Renal cortex interstitium (tissue), 11 donors: ENCODE data around the gene NECAB3. TPM values are rescaled to one million over a fixed set of nuclear protein-coding genes. Genes with fewer than 3 reads are reported as not detected.
"Not testable (repeated sequence)": the region's sequence is repeated elsewhere in the genome, so short reads cannot be mapped to it uniquely, and the experiment has no call there.

Experiments used
- DNase-seq, 11 donors: peaks; one replicate each; pipeline ENCODE4 v3.0.0-alpha.2; 2013; ENCODE audit warnings: low read depth in 9 of 11, low spot score in 4 of 11; ENCODE audit errors: extremely low read depth in 1 of 11
- polyA plus RNA-seq, 3 donors: library from polyadenylated mRNA; unstranded; fragments of 120-200 nt; gene quantifications; one replicate each; pipeline ENCODE4 v1.2.1, GENCODE V29; 2013; ENCODE audit not compliant: insufficient read length in 3 of 3

The NECAB3 gene
- polyA plus RNA-seq, 3 donors, result 14.1 to 19.2 (median 18.6) TPM

- DNase-seq, result no peak
These were observed 27.6 kb upstream of the NECAB3 start for GRCh38 chr20:33701629-33702450.

- DNase-seq, result not testable (repeated sequence)
These were observed 26.6 kb upstream of the NECAB3 start for GRCh38 chr20:33700696-33701441.

- not testable (repeated sequence) for DNase-seq
These were observed 24.7 kb upstream of the NECAB3 start for GRCh38 chr20:33698966-33699365.

- no peak for DNase-seq
These were observed 22.9 kb upstream of the NECAB3 start for GRCh38 chr20:33697129-33697528.

GRCh38 chr20:33696448-33696847, 22.2 kb upstream of the NECAB3 start:
- DNase-seq, result no peak

- DNase-seq, result no peak
These were observed 20.4 kb upstream of the NECAB3 start for GRCh38 chr20:33694639-33695012.

- no peak for DNase-seq
These were observed 19.8 kb upstream of the NECAB3 start for GRCh38 chr20:33693741-33694638.

GRCh38 chr20:33693289-33693688, 19.1 kb upstream of the NECAB3 start:
- DNase-seq, result no peak

- DNase-seq, result no peak
These were observed 15.7 kb upstream of the NECAB3 start for GRCh38 chr20:33689973-33690372.

GRCh38 chr20:33689493-33689892, 15.3 kb upstream of the NECAB3 start:
- DNase-seq, result no peak

GRCh38 chr20:33688938-33689424, 14.8 kb upstream of the NECAB3 start:
- DNase-seq, result no peak

GRCh38 chr20:33687993-33688937, 14.0 kb upstream of the NECAB3 start:
- DNase-seq, result no peak

- no peak for DNase-seq
These were observed 13.2 kb upstream of the NECAB3 start for GRCh38 chr20:33687370-33687915.

- DNase-seq, result no peak
These were observed 12.7 kb upstream of the NECAB3 start for GRCh38 chr20:33686984-33687366.

GRCh38 chr20:33686100-33686983, 12.1 kb upstream of the NECAB3 start, which contains the start of gene E2F1:
TSS of gene E2F1 (minus strand) at chr20:33686385. CDS start at chr20:33686264, 121 bp downstream.
- peak in 10 of 11 donors; percentile 71 to 95 (median 88) for DNase-seq

- DNase-seq, result no peak
These were observed 11.3 kb upstream of the NECAB3 start for GRCh38 chr20:33685328-33686099.
